GM23338 (cell line): ENCODE results near the gene RFXANK. TPM values are rescaled to one million over a fixed set of nuclear protein-coding genes. Genes with fewer than 3 reads are reported as not detected.

ENCODE experiments used
- ATAC-seq: fragments of 200-7000 bp; cut with Tn5 transposase; 3 replicates; pipeline ENCODE4 v1.9.1; 2020
- DNase-seq: peaks from one replicate; pipeline ENCODE4 v3.0.0-alpha.2; 2015; ENCODE audit warnings: low spot score
- H2AFZ ChIP-seq: fragments of 200-600 bp; sonication (generic); 2 replicates; pipeline ENCODE4 v1.8.0; 2016; ENCODE audit warnings: antibody characterized with exemption, mild to moderate bottlenecking, moderate library complexity
- H3F3A ChIP-seq: fragments of 200-600 bp; sonication (generic); replicated peaks from 2 replicates; pipeline ENCODE4 v1.8.0; 2017; ENCODE audit warnings: antibody characterized with exemption, mixed run types, low read depth
- H3K27ac ChIP-seq: fragments of 200-600 bp; sonication (generic); 2 replicates; pipeline ENCODE4 v1.6.1; 2016; ENCODE audit warnings: low read depth
- H3K27me3 ChIP-seq: fragments of 200-600 bp; sonication (generic); 2 replicates; pipeline ENCODE4 v1.8.0; 2016; ENCODE audit warnings: mild to moderate bottlenecking, mixed run types, moderate library complexity; ENCODE audit not compliant: insufficient read depth
- H3K36me3 ChIP-seq: fragments of 200-600 bp; sonication (generic); 2 replicates; pipeline ENCODE4 v1.8.0; 2016; ENCODE audit warnings: mild to moderate bottlenecking; ENCODE audit not compliant: insufficient read depth
- H3K4me1 ChIP-seq: fragments of 200-600 bp; sonication (generic); 2 replicates; pipeline ENCODE4 v1.8.0; 2016; ENCODE audit warnings: mild to moderate bottlenecking, moderate library complexity; ENCODE audit not compliant: insufficient read depth
- H3K4me2 ChIP-seq: fragments of 200-600 bp; sonication (generic); 2 replicates; pipeline ENCODE4 v1.7.1; 2017; ENCODE audit warnings: mixed run types
- H3K4me3 ChIP-seq: fragments of 200-600 bp; sonication (generic); 2 replicates; pipeline ENCODE4 v1.6.1; 2016; ENCODE audit warnings: mixed run types
- H3K79me2 ChIP-seq: fragments of 200-600 bp; sonication (generic); replicated peaks from 2 replicates; pipeline ENCODE4 v1.8.0; 2017; ENCODE audit warnings: mild to moderate bottlenecking; ENCODE audit not compliant: insufficient read depth
- H3K9me2 ChIP-seq: fragments of 200-600 bp; sonication (generic); 2 replicates; pipeline ENCODE4 v1.8.0; 2017; ENCODE audit not compliant: insufficient read depth
- H4K20me1 ChIP-seq: fragments of 200-600 bp; sonication (generic); replicated peaks from 2 replicates; pipeline ENCODE4 v1.8.0; 2017; ENCODE audit warnings: mild to moderate bottlenecking; ENCODE audit not compliant: insufficient read depth
- H3K27ac Mint-ChIP-seq: 2 replicates; pipeline ENCODE4 v1.8.0; 2020; ENCODE audit warnings: inconsistent platforms, mild to moderate bottlenecking, moderate library complexity, mixed read lengths
- H3K27me3 Mint-ChIP-seq: 3 replicates; pipeline ENCODE4 v1.8.0; 2022; ENCODE audit warnings: low read depth, mild to moderate bottlenecking, moderate library complexity, mixed read lengths, inconsistent platforms; ENCODE audit not compliant: insufficient read depth, poor library complexity
- H3K36me3 Mint-ChIP-seq: 3 replicates; pipeline ENCODE4 v1.8.0; 2021; ENCODE audit warnings: low read depth, mild to moderate bottlenecking, inconsistent platforms, moderate library complexity, mixed read lengths
- H3K4me1 Mint-ChIP-seq: 3 replicates; pipeline ENCODE4 v1.8.0; 2020; ENCODE audit warnings: mild to moderate bottlenecking, inconsistent platforms, mixed read lengths
- H3K4me3 Mint-ChIP-seq: 3 replicates; pipeline ENCODE4 v1.8.0; 2021; ENCODE audit warnings: moderate library complexity, mild to moderate bottlenecking, inconsistent platforms, mixed read lengths
- H3K9me3 Mint-ChIP-seq: 3 replicates; pipeline ENCODE4 v1.8.0; 2020; ENCODE audit warnings: moderate library complexity, mild to moderate bottlenecking, inconsistent platforms, mixed read lengths
- CREB1 ChIP-seq: fragments of 250-450 bp; sonication (Bioruptor Pico); IDR thresholded peaks from 2 replicates; pipeline ENCODE4 v1.5.0; 2020; ENCODE audit warnings: low read depth, mild to moderate bottlenecking, moderate library complexity
- CTCF ChIP-seq, 2 experiments: fragments of 200-600 bp in 1 of 2; sonication (generic) in 1 of 2; conservative IDR thresholded peaks; 2 replicates each; pipeline versions ENCODE4 v1.5.1 to v1.6.1; 2016 to 2017; ENCODE audit warnings: antibody characterized with exemption in 2 of 2, low read depth in 2 of 2, mild to moderate bottlenecking in 2 of 2, moderate library complexity in 1 of 2
- EZH2phosphoT487 ChIP-seq: fragments of 200-600 bp; sonication (generic); IDR thresholded peaks from one replicate; pipeline ENCODE4 v1.8.1; 2018; ENCODE audit warnings: antibody characterized with exemption; ENCODE audit not compliant: unreplicated experiment
- NANOG ChIP-seq: IDR thresholded peaks from 2 replicates; pipeline ENCODE4 v1.6.1; 2016; ENCODE audit warnings: antibody characterized with exemption, borderline replicate concordance
- STAT1 ChIP-seq: IDR thresholded peaks from one replicate; pipeline ENCODE4 v1.6.1; 2016; ENCODE audit warnings: antibody characterized with exemption; ENCODE audit not compliant: unreplicated experiment
- ZNF114 ChIP-seq: fragments of 250-450 bp; sonication (Bioruptor Pico); IDR thresholded peaks from 2 replicates; pipeline ENCODE4 v1.5.0; 2020; ENCODE audit warnings: mild to moderate bottlenecking, moderate library complexity
- ZNF331 ChIP-seq: fragments of 250-450 bp; sonication (Bioruptor Pico); IDR thresholded peaks from 2 replicates; pipeline ENCODE4 v1.5.0; 2020; ENCODE audit warnings: low read depth, mild to moderate bottlenecking, moderate library complexity
- ZNF462 ChIP-seq: fragments of 250-450 bp; sonication (Bioruptor Pico); IDR thresholded peaks from 2 replicates; pipeline ENCODE4 v1.5.0; 2020; ENCODE audit warnings: mild to moderate bottlenecking, moderate library complexity
- polyA plus RNA-seq: library from polyadenylated mRNA; unstranded; fragments of >200 nt; fragmentation: Nextera tagmentation; extraction: Ambion mirVana; gene quantifications from 2 replicates; pipeline ENCODE4 v1.2.1, GENCODE V29; 2016
- total RNA-seq: library from RNA; depleted of rRNA; stranded (reverse); fragments of >200 nt; shearing (Covaris generic); gene quantifications from 2 replicates; pipeline ENCODE4 v1.2.3, GENCODE V29; 2014
- TF ChIP-seq, protein P1 (sequence below): IDR thresholded peaks from 2 replicates; pipeline ENCODE4 v1.6.1; 2016; ENCODE audit warnings: antibody characterized with exemption
- TF ChIP-seq, protein P2 (sequence below): IDR thresholded peaks from one replicate; pipeline ENCODE4 v1.6.1; 2018; ENCODE audit warnings: antibody characterized with exemption; ENCODE audit not compliant: unreplicated experiment

RFXANK gene
- total and polyA plus RNA-seq, 2 experiments from 2014 or later: 54.3 to 124 TPM

DNA sequence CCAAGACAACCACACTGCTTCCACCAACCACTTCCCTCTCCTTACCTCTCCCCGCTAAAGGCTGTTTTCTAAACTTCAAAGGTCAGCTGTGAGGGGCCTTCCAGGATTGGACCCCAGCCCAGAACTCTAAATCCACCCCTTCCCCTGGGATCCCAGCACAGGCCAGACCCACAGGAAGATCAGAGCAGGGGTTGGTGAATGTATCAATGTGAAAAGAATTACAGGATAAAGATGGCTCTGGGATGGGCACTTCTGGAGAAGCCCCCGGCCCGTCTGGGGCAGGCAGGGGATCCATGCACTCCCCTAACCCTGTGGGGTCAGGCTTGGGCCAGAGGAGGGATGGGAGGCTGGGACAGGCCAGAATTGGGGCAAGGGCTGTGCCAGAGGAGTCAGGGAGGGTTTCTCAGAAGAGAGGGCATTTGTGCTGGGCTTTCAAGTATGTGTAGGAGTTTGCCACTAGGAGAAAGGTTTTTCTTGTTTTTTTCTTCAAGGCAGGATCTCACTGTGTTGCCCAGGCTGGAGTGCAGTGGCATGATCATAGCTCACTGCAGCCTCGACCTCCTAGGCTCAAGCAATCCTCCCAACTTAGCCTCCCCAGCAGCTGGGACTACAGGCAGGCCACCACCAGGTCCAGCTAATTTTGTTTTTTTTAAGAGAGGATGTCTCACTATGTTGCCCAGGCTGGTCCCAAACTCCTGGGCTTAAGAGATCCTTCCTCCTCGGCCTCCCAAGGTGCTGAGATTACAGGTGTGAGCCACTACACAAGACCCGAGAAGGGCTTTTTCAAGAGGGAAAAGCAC is 21.0 kb upstream of the RFXANK start:
- peaks cover 12% of the 10 kb centered on the region; the same call in 1 of the 2 replicates for H3F3A ChIP-seq
- H4K20me1 ChIP-seq: no peaks in the 10 kb centered on the region
- peak overlapping the region; percentile 79 for H3K4me2 ChIP-seq
- peaks cover 28% of the 10 kb centered on the region for H3K27me3 ChIP-seq
- H2AFZ ChIP-seq: peak overlapping the region; percentile 81; the same call in 1 of the 2 replicates
- H3K27ac Mint-ChIP-seq: no peak overlapping the region
- peaks cover 31% of the 10 kb centered on the region for H3K27me3 Mint-ChIP-seq
- H3K4me1 ChIP-seq: peaks cover 16% of the 10 kb centered on the region
- no peaks in the 10 kb centered on the region for H3K9me3 Mint-ChIP-seq
- H3K4me3 ChIP-seq: peak overlapping the region; percentile 64
- H3K79me2 ChIP-seq: no peaks in the 10 kb centered on the region
- peak overlapping the region; percentile 72 for H3K4me3 Mint-ChIP-seq
- H3K36me3 ChIP-seq: no peaks in the 10 kb centered on the region
- no peak for DNase-seq
- no peak for TF ChIP-seq CTCF (conservative IDR thresholded peaks at IDR 0.05; ENCODE audit: low read depth in 2 of 2)
- TF ChIP-seq, protein P1, sequence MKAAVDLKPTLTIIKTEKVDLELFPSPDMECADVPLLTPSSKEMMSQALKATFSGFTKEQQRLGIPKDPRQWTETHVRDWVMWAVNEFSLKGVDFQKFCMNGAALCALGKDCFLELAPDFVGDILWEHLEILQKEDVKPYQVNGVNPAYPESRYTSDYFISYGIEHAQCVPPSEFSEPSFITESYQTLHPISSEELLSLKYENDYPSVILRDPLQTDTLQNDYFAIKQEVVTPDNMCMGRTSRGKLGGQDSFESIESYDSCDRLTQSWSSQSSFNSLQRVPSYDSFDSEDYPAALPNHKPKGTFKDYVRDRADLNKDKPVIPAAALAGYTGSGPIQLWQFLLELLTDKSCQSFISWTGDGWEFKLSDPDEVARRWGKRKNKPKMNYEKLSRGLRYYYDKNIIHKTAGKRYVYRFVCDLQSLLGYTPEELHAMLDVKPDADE: no peak
- no peak for TF ChIP-seq NANOG
- TF ChIP-seq ZNF462: no peak
- no peak for TF ChIP-seq STAT1
- TF ChIP-seq ZNF114: no peak
- TF ChIP-seq EZH2phosphoT487: no peak
- TF ChIP-seq, protein P2, sequence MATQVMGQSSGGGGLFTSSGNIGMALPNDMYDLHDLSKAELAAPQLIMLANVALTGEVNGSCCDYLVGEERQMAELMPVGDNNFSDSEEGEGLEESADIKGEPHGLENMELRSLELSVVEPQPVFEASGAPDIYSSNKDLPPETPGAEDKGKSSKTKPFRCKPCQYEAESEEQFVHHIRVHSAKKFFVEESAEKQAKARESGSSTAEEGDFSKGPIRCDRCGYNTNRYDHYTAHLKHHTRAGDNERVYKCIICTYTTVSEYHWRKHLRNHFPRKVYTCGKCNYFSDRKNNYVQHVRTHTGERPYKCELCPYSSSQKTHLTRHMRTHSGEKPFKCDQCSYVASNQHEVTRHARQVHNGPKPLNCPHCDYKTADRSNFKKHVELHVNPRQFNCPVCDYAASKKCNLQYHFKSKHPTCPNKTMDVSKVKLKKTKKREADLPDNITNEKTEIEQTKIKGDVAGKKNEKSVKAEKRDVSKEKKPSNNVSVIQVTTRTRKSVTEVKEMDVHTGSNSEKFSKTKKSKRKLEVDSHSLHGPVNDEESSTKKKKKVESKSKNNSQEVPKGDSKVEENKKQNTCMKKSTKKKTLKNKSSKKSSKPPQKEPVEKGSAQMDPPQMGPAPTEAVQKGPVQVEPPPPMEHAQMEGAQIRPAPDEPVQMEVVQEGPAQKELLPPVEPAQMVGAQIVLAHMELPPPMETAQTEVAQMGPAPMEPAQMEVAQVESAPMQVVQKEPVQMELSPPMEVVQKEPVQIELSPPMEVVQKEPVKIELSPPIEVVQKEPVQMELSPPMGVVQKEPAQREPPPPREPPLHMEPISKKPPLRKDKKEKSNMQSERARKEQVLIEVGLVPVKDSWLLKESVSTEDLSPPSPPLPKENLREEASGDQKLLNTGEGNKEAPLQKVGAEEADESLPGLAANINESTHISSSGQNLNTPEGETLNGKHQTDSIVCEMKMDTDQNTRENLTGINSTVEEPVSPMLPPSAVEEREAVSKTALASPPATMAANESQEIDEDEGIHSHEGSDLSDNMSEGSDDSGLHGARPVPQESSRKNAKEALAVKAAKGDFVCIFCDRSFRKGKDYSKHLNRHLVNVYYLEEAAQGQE: no peak
- TF ChIP-seq CREB1 (CRISPR knock-in tag): no peak
- TF ChIP-seq ZNF331 (CRISPR knock-in tag): no peak
- peaks cover 25% of the 10 kb centered on the region for H3K4me1 Mint-ChIP-seq
- ATAC-seq: no peak
- no peaks in the 10 kb centered on the region for H3K9me2 ChIP-seq
- no peak overlapping the region for H3K27ac ChIP-seq
- no peaks in the 10 kb centered on the region; the same call in 2 of the 3 replicates for H3K36me3 Mint-ChIP-seq
